GM21515 (cell line): Measurements from ENCODE around the gene ATF7IP.
"Not testable (repeated sequence)": the region's sequence is repeated elsewhere in the genome, so short reads cannot be mapped to it uniquely, and the experiment has no call there.

Experiments
- ATAC-seq: cut with Tn5 transposase; IDR thresholded peaks from one replicate; pipeline ENCODE4 v1.9.1; 2021; ENCODE audit not compliant: unreplicated experiment

Gene ATF7IP

DNA sequence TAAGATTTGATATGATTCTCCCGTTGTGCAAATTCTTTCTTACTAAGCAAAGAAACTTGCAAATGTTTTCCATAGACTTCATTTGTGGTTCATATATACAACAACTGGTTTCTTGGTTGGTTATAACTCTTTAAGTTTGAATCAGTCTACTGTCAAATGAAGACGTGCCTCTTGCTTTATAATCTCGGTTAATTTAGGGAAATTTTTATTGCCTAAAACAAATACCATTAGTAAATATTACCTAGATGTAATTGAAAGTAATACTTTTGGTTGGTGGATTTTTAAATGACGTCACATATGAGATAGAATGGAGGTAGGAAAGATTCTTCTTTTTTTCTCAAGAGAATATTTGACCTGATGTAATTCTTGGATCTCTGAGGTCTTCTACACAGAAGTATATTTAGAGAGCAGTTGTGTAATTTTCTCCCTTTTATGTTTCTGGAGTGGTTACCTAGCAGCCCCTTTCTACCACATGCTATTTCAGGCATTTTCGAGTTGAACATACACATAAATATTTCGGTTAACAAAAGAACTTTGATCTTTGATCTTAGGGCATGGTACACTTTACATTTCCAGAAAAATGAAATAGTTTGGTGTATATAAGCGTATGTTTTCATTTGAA, 1.7 kb downstream of the ATF7IP start:
- peak; percentile 34 for ATAC-seq

GRCh38 chr12:14369311-14369710, 3.8 kb downstream of the ATF7IP start:
- no peak for ATAC-seq

DNA sequence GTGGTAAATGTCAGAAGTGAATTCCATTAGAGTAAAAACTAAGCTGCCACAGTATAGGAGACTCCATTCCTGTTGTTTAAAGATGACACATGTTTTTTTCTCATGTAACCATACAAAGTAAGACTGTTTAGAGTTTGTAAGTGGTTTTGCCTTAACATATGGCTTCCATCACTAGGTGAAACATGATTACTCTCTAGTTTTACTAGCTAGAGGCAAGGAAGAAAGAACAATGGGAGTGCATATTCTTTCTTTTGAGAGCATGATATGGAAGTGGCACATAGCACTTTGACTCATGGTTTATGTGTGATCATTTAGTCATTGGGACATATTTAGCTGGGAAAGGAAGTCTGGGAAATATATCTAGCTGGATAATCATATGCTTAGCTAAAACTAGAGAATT, 7.7 kb downstream of the ATF7IP start:
- ATAC-seq = no peak

GRCh38 chr12:14379508-14379907, 14.0 kb downstream of the ATF7IP start:
- ATAC-seq = no peak

- ATAC-seq = peak; percentile 89
These were observed 19.5 kb downstream of the ATF7IP start for GRCh38 chr12:14384783-14385638.

DNA sequence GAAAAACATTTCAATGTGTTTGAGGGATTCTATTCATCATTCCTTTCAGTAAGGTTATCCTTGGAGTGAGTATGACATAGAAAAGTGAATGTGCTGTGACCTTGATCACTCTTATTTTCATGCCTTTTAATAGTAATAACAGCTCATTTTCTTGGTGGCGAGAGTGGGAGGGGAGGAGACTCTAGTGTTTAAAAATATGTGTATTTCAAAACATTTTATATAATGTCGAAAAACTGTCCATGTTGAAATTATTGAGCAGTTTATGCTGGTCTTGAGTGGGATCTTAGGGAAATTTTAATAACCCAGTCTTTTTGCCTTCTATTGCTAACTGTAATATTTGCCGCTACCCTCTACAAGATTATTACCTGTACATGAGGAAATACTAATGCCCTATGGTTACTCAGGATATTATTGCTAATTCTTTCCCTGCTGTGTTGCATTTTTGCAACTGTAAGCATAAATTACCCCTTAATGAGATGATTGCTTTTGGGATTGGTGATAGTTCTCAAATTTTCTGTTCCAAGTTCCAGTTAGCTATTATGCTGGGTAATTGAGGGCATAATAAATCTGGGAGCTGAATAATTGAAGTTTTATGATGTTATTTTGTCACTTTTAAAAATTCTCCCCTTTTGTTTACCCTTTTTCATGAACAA, 21.9 kb downstream of the ATF7IP start:
- no peak for ATAC-seq

DNA sequence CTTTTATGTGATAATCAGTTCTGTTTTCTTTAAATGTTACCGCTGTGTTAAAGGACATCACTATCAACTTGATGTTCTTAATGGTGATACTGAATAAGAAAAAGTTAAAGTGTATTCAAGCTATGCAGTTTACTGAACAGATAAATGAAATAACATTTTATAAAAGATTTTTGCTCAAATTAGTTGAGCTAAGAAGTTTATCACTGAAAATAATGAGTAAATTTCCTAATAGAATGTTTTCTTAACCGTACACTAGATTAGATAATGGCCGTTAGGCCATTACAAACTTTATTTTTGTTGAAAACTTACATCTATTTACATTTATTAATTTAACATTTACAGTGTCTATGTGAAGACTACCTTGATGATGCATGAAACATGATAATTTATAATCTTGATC, 25.0 kb downstream of the ATF7IP start:
- ATAC-seq = no peak

GRCh38 chr12:14390870-14391530, 25.5 kb downstream of the ATF7IP start:
- ATAC-seq = no peak

DNA sequence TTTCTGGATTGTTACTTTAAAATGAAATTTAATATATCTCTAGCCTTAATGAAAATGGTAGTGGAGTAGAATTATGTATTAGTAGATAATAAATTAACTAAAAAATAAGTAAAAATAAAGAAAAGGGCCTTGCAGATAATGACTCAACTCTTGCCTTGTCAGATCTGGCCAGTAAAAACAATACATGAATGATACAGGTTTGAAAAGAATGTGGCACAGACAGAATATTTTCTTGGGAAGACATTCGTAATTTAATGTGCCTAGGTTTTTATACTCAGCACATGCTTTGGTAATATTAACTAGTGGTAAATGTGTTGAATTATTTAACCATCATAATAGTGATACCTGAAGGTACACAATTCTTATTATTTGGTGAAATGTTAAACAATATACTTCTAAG, 28.3 kb downstream of the ATF7IP start:
- ATAC-seq = no peak

- ATAC-seq = peak; percentile 64
These were observed 29.0 kb downstream of the ATF7IP start for GRCh38 chr12:14394317-14395073.

- ATAC-seq = peak; percentile 54
These were observed 29.7 kb downstream of the ATF7IP start for GRCh38 chr12:14395074-14395778.

DNA sequence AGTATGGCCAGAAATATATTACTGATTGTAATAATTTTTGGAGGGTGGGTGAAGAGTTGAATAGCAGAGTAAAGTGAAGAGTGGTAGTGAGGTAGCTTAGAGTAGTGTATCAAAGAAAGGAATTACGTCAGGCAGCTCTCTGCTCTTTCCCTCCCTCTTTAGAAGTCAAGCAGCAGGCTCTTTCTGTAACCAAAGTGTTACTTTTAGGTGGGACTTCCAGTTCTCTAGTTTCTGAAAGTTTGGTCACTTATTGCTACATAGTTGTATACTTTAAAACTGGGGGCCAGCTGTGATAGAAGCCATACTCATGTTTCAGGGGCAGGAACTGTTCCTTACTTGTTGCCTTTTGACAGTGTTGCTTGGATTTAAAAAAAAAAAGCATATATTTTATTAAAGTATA, 30.6 kb downstream of the ATF7IP start:
- peak; percentile 50 for ATAC-seq

DNA sequence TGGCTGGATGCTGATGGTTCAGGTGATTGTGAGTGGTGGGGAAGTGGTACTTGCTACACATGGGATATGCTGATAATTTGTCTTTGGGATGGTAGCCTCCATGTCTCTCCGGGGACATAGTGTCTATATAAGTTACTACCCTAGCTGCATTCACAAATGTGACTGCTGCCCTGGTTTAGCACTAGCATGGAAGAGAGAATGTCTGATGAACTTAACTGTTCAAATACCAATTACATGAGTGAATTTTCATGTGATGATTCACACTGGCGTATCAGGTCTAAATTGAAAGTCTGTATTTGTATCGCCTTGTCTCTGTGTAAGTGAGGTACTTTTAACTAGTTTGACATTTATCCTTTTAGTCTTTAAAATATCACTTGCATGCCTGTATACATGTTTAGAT, 34.4 kb downstream of the ATF7IP start:
- ATAC-seq = no peak

DNA sequence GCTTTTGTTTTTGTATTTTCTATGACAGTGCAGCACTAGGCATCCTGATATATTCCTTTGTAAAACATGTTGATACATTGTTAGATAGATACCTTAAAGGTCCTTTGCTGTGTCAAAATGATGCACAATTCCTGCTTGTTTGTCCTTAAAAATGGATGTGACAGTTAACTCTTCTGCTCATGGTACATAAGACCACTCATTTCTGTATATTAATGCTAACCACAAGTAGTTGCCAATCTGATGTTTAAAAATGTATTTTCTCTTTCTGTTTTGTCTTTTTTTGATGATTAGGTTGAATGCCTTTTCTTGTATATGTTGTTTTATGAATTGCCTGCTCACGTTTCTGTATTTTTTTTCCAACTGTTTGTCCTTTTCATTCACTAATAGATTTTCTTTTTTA, 35.1 kb downstream of the ATF7IP start:
- no peak for ATAC-seq

GRCh38 chr12:14401267-14401666, 35.8 kb downstream of the ATF7IP start:
- not testable (repeated sequence) for ATAC-seq

DNA sequence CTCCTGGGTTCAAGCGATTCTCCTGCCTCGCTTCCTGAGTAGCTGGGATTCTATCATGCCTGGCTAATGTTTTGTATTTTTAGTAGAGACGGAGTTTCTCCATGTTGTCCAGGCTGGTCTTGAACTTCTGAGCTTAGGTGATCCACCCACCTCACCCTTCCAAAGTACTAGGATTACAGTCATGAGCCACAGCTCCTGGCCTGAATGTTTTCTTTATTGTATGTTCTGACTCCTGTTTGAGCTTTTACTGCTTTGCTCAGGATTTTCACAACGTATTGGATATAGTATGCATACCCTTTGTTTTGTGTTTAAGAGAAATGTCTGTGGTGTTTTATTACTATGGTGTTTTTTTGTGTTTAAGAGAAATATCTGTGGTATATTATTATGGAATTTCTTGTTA, 37.2 kb downstream of the ATF7IP start:
- no peak for ATAC-seq

DNA sequence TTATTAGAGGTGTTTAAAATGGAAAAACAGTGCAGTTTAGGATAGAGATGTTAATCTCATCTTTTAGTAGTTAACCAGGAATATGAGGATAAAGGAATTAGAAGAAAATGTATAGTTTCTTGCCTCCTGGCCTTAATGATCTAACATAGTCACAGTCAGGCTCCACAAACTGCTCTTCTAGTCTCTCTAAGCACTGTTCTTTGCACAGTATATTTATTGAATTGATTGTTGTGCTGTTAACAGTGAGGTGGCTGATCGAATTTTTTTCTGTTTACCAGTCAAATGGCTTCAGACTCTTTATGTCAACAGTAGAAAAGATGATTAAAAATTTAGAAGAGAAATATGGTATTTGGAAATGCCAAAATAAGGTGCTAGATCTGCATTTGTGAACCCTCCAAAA, 37.8 kb downstream of the ATF7IP start:
- no peak for ATAC-seq

- no peak for ATAC-seq
These were observed 38.3 kb downstream of the ATF7IP start for GRCh38 chr12:14403711-14404196.

- not testable (repeated sequence) for ATAC-seq
These were observed 39.9 kb downstream of the ATF7IP start for GRCh38 chr12:14405407-14405806.

- no peak for ATAC-seq
These were observed 42.7 kb downstream of the ATF7IP start for GRCh38 chr12:14408208-14408607.
